HG03342 (cell line): ENCODE results near the gene LGALS3BP.

Experiments used
- ATAC-seq: cut with Tn5 transposase; IDR thresholded peaks from one replicate; pipeline ENCODE4 v1.9.1; 2021; ENCODE audit warnings: mild to moderate bottlenecking, moderate library complexity; ENCODE audit not compliant: unreplicated experiment

Gene LGALS3BP

DNA sequence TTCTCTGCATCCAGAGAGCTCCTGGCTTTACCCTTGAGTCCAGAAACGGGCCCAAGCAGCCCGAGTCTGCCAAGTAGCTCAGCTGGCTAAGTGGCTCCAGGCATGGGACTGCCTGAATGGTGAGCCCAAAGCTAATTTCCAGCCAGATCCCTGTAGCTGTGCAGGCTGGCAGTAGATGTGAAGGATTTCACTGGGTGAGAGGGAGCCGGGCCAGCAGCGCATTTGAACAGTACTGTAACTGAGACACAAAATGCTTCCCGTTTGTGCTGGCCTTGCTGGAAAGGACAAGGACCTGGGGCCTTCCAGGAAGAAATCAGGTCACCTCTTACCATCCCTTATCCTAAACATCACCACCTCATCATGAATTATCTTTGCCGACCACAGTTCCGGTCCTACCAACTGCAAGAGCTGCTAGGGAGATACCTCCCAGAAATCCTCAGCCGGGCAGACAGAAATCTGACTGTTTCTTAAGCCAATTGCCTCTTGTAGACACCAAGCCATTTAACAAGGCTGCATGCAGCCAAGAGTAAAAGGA lies 58.2 kb downstream of the LGALS3BP start:
- ATAC-seq = no peak
